ENCODE measurements around the gene SLC2A5.

SLC2A5 gene

GRCh38 chr1:9110669-9111356 lies 41.4 kb upstream of the SLC2A5 start:
- no peak overlapping the region for H3K27ac ChIP-seq

GRCh38 chr1:9108056-9108665 lies 38.7 kb upstream of the SLC2A5 start:
- no peak overlapping the region for H3K27ac ChIP-seq
- TF ChIP-seq CTCF (conservative IDR thresholded peaks at IDR 0.05) = no peak

More at GRCh38 chr1:9110669-9111356, 41.4 kb upstream of the SLC2A5 start:
- peak; percentile 94 for TF ChIP-seq CTCF (conservative IDR thresholded peaks at IDR 0.05)

DNA sequence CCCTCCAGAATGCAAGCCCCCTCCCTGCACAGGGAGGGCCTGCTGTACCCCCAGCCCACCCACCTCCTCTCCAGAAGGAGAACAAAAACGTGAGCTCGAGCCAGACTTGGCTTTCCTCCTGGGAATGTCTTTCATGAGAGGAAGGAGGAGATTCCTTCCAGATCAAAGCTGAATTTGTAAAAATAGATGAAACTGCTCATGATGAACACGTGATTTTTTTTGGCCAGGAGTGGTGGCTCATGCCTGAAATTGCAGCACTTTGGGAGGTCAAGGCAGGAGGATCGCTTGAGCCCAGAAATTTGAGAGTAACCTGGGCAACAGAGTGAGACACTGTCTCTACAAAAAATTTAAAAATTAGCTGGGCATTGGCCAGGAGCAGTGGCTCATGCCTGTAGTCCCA lies 37.7 kb upstream of the SLC2A5 start:
- no peak overlapping the region for H3K27ac ChIP-seq
- no peak for TF ChIP-seq CTCF (conservative IDR thresholded peaks at IDR 0.05)

DNA sequence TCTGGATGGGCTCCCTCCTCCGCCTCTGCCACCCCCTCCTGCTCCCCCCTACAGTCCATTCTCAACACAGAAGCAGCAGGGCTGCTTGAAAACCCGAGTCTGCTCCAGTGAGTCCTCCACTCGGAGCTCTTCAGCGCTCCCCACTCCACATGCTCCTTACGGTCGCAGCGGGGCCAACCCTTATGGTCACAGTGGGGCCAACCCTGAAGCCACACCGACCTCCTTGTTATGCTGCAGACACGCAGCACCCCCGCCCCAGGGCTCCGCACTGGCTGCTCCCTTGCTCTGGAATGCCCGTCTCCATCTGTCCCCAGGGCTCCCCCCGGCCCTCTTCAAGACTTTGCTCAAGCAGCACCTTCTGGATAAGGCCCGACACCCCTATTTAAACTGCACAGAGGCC lies 36.9 kb upstream of the SLC2A5 start:
- TF ChIP-seq CTCF (conservative IDR thresholded peaks at IDR 0.05) = no peak
- no peak overlapping the region for H3K27ac ChIP-seq

DNA sequence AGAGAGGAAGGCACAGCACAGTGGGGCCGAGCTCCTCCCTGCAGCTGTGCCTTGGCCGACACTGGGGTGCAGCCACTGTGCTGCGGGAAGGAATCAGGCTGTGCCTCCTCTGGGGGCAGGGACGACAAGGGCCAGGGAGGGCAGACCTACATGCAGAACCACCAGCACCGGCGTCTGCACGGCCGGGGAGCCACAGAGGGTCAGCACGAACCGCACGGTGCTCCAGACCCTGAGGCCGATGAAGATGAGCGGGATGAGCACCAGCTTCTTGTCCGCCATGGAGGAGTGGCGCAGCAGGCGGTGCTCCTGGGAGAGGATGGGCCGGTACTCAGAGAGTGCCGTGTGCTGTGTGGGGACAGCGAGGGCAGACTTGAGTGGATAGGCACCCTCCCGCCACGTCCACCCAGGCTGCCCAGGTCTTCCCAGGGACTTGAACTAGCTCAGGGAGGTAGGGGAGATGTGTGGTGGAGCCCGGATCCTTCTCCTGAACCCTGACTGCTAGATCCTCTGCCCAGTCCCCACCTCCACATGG lies 36.0 kb upstream of the SLC2A5 start:
- no peak for TF ChIP-seq CTCF (conservative IDR thresholded peaks at IDR 0.05)
- no peak overlapping the region for H3K27ac ChIP-seq

DNA sequence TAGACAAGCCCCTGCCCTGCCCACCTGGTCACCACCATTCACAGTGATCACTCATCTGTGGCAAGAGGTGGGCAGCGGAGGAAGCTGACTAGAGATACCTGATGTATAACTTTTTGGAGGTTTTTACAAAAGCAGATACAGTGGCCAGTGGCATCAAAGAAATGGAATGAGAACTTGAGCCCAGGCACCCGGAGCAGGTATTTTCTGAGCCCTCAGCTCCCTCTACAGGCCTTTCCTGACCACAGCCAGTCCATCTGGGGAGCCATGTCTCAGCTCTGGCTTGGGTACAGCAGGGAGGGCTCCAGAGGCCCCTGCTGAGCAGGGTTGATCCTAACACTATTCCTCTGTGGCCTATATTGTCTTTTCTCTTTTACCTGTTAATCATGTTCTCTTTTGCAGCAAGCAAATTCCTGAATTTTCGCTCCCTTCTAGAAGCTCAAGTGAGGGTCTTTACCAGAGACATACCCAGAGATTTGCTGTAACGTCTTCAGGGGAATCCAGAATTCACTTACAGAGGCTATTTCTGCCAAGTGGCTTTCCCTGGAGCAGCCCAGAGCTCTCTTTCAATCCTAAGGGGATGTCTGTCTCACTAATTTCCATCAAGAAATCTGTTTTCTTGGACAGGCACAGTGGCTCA lies 32.2 kb upstream of the SLC2A5 start:
- no peak overlapping the region; the same call in 1 of the 2 replicates for H3K27ac ChIP-seq
- TF ChIP-seq CTCF (conservative IDR thresholded peaks at IDR 0.05) = peak; percentile 88

- TF ChIP-seq CTCF (conservative IDR thresholded peaks at IDR 0.05) = no peak
- no peak overlapping the region; the same call in 1 of the 2 replicates for H3K27ac ChIP-seq
Observed at GRCh38 chr1:9100471-9101043, 31.1 kb upstream of the SLC2A5 start.

Measured in VCaP (cell line).